ENCODE data around the gene PPM1F.
"Not testable (repeated sequence)": the region's sequence is repeated elsewhere in the genome, so short reads cannot be mapped to it uniquely, and the experiment has no call there.

PPM1F gene

GRCh38 chr22:21919526-21920307, 32.9 kb downstream of the PPM1F start:
- DNase-seq (ENCODE audit: low spot score) = no peak

- no peak for DNase-seq (ENCODE audit: low spot score)
Measured at GRCh38 chr22:21918466-21919185, 34.0 kb downstream of the PPM1F start.

GRCh38 chr22:21917959-21918261, 34.7 kb downstream of the PPM1F start:
- no peak for DNase-seq (ENCODE audit: low spot score)

GRCh38 chr22:21917181-21917958, 35.3 kb downstream of the PPM1F start:
- DNase-seq (ENCODE audit: low spot score) = no peak

- no peak for DNase-seq (ENCODE audit: low spot score)
Measured at GRCh38 chr22:21916309-21916918, 36.2 kb downstream of the PPM1F start.

- DNase-seq (ENCODE audit: low spot score) = no peak
Measured at GRCh38 chr22:21915624-21916308, 36.9 kb downstream of the PPM1F start.

- DNase-seq (ENCODE audit: low spot score) = not testable (repeated sequence)
Measured at GRCh38 chr22:21914033-21914642, 38.5 kb downstream of the PPM1F start.

- not testable (repeated sequence) for DNase-seq (ENCODE audit: low spot score)
Measured at GRCh38 chr22:21910367-21910766, 42.3 kb downstream of the PPM1F start.

GRCh38 chr22:21909871-21910270, 42.8 kb downstream of the PPM1F start:
- no peak for DNase-seq (ENCODE audit: low spot score)

- no peak for DNase-seq (ENCODE audit: low spot score)
Measured at GRCh38 chr22:21907638-21908522, 44.8 kb downstream of the PPM1F start.

GRCh38 chr22:21905234-21905633, 47.4 kb downstream of the PPM1F start:
- DNase-seq (ENCODE audit: low spot score) = not testable (repeated sequence)

- no peak for DNase-seq (ENCODE audit: low spot score)
Measured at GRCh38 chr22:21904250-21904789, 48.3 kb downstream of the PPM1F start.

- no peak for DNase-seq (ENCODE audit: low spot score)
Measured at GRCh38 chr22:21903283-21903682, 49.4 kb downstream of the PPM1F start.

GRCh38 chr22:21902296-21903087, 50.2 kb downstream of the PPM1F start:
- DNase-seq (ENCODE audit: low spot score) = no peak

GRCh38 chr22:21898354-21898896, 54.2 kb downstream of the PPM1F start:
- no peak for DNase-seq (ENCODE audit: low spot score)

GRCh38 chr22:21896951-21897513, 55.6 kb downstream of the PPM1F start:
- DNase-seq (ENCODE audit: low spot score) = no peak

GRCh38 chr22:21896275-21896674, 56.4 kb downstream of the PPM1F start:
- DNase-seq (ENCODE audit: low spot score) = not testable (repeated sequence)

GRCh38 chr22:21894799-21895198, 57.8 kb downstream of the PPM1F start:
- no peak for DNase-seq (ENCODE audit: low spot score)

Data from germinal center (tissue), 1 donor.